Endothelial cell of umbilical vein (primary cell): ENCODE results near the gene KRT79. TPM values are rescaled to one million over a fixed set of nuclear protein-coding genes. Genes with fewer than 3 reads are reported as not detected.

Experiments used
- BruUV-seq: library from RNA; stranded (reverse); fragments of 400-500 nt; replicated peaks from 2 replicates; lab custom pipeline; 2021; lab: Mats Ljungman, UMichigan
- CTCF ChIA-PET: fragments of 300-600, 350-600 bp; sonication (Branson Sonifier 250); formaldehyde crosslinking; loops from one replicate; lab custom pipeline; 2021; ENCODE audit warnings: antibody characterized with exemption, inconsistent platforms; lab: Charles Lee
- POLR2A ChIA-PET: fragments of 300-600, 350-600 bp; sonication (Branson Sonifier 250); formaldehyde crosslinking; loops from one replicate; lab custom pipeline; 2021; ENCODE audit warnings: antibody characterized with exemption, inconsistent platforms; lab: Charles Lee
- DNase-seq: peaks from one replicate; pipeline ENCODE4 v3.0.0-alpha.2; 2011; ENCODE audit warnings: low read depth, low spot score
- FAIRE-seq: peaks from 2 replicates; lab custom pipeline; 2011; peaks lifted over from hg19 to GRCh38; lab: Jason Lieb, UNC
- H2AFZ ChIP-seq: 2 replicates; pipeline ENCODE4 v1.6.0; 2012; ENCODE audit warnings: low read depth, low read length, control low read depth, inconsistent platforms
- H3K27ac ChIP-seq: 2 replicates; pipeline ENCODE4 v1.5.1; 2011; ENCODE audit warnings: low read depth, mild to moderate bottlenecking, control low read depth, low read length, moderate library complexity; ENCODE audit not compliant: insufficient read depth
- H3K27me3 ChIP-seq, 2 experiments: 2 replicates each; pipeline versions ENCODE4 v1.6.0 to v1.6.1; 2011; ENCODE audit warnings: low read length in 2 of 2, mixed read lengths in 1 of 2; ENCODE audit not compliant: control insufficient read depth in 2 of 2, insufficient read depth in 2 of 2
- H3K36me3 ChIP-seq, 2 experiments: 2 replicates in 1 of 2; 3 replicates in 1 of 2; pipeline ENCODE4 v1.5.1; 2011; ENCODE audit warnings: low read length in 2 of 2, mild to moderate bottlenecking in 1 of 2, moderate library complexity in 1 of 2; ENCODE audit not compliant: control insufficient read depth in 2 of 2, insufficient read depth in 2 of 2; ENCODE audit errors: extremely low read depth in 1 of 2
- H3K4me1 ChIP-seq: 3 replicates; pipeline ENCODE4 v1.5.1; 2011; ENCODE audit warnings: mild to moderate bottlenecking, low read length; ENCODE audit not compliant: control insufficient read depth, insufficient read depth; ENCODE audit errors: extremely low read depth
- H3K4me2 ChIP-seq: 2 replicates; pipeline ENCODE4 v1.6.1; 2011; ENCODE audit warnings: low read length, control low read depth, mixed read lengths; ENCODE audit not compliant: insufficient read depth
- H3K4me3 ChIP-seq, 3 experiments: fragments of 200-600 bp in 1 of 3; sonication (generic), shearing (Covaris generic) in 1 of 3; replicated peaks in 1 of 3; 2 replicates each; pipeline ENCODE4 v1.5.1; 2011 to 2016; ENCODE audit warnings: control low read depth in 3 of 3, low read length in 3 of 3, mild to moderate bottlenecking in 2 of 3, inconsistent platforms in 1 of 3, low read depth in 1 of 3, moderate library complexity in 1 of 3; ENCODE audit not compliant: insufficient read depth in 1 of 3
- H3K79me2 ChIP-seq: 2 replicates; pipeline ENCODE4 v1.6.0; 2012; ENCODE audit warnings: low read length, inconsistent platforms; ENCODE audit not compliant: control insufficient read depth, insufficient read depth
- H3K9ac ChIP-seq: replicated peaks from 2 replicates; pipeline ENCODE3; 2011; ENCODE audit warnings: low read length, control low read depth; ENCODE audit not compliant: insufficient read depth; ENCODE audit errors: extremely low read depth
- H3K9me1 ChIP-seq: replicated peaks from 3 replicates; pipeline ENCODE4 v1.6.0; 2011; ENCODE audit warnings: mild to moderate bottlenecking, low read length; ENCODE audit not compliant: control insufficient read depth, insufficient read depth; ENCODE audit errors: extremely low read depth
- H3K9me3 ChIP-seq: replicated peaks from 2 replicates; pipeline ENCODE4 v1.5.1; 2012; ENCODE audit warnings: low read length, inconsistent platforms; ENCODE audit not compliant: control insufficient read depth, insufficient read depth
- H4K20me1 ChIP-seq: replicated peaks from 2 replicates; pipeline ENCODE3; 2011; ENCODE audit warnings: mild to moderate bottlenecking, low read length; ENCODE audit not compliant: control insufficient read depth, insufficient read depth; ENCODE audit errors: extremely low read depth
- EZH2 ChIP-seq: IDR thresholded peaks from 2 replicates; pipeline ENCODE4 v1.6.1; 2012; ENCODE audit warnings: borderline replicate concordance, low read depth, mild to moderate bottlenecking, moderate library complexity, low read length, inconsistent platforms; ENCODE audit not compliant: severe bottlenecking
- FOS ChIP-seq: IDR thresholded peaks from 2 replicates; pipeline ENCODE4 v1.6.1; 2011; ENCODE audit warnings: mild to moderate bottlenecking, low read length, moderate library complexity, borderline replicate concordance; ENCODE audit not compliant: insufficient read depth
- GATA2 ChIP-seq: IDR thresholded peaks from 2 replicates; pipeline ENCODE4 v1.7.0; 2011; ENCODE audit warnings: low read depth, mild to moderate bottlenecking, moderate library complexity, mixed read lengths, low read length; ENCODE audit not compliant: insufficient read length, insufficient read depth
- JUN ChIP-seq: IDR thresholded peaks from 2 replicates; pipeline ENCODE4 v1.6.1; 2011; ENCODE audit warnings: borderline replicate concordance, low read depth; ENCODE audit not compliant: insufficient read length, insufficient read depth
- MYC ChIP-seq: IDR thresholded peaks from one replicate; pipeline ENCODE4 v1.6.1; 2011; ENCODE audit warnings: mild to moderate bottlenecking, low read depth, low read length
- POLR2A ChIP-seq: IDR thresholded peaks from 2 replicates; pipeline ENCODE4 v1.6.1; 2012; ENCODE audit warnings: low read depth, mild to moderate bottlenecking, control low read depth, low read length
- POLR2AphosphoS5 ChIP-seq: IDR thresholded peaks from 2 replicates; pipeline ENCODE4 v1.6.1; 2012; ENCODE audit warnings: low read depth, mild to moderate bottlenecking, control low read depth, low read length, moderate library complexity; ENCODE audit not compliant: insufficient read depth
- dilution Hi-C: fragments of 300-500 bp; cut with MboI; formaldehyde crosslinking; loops from one replicate; pipeline ENCODE4 v1.15.0; 2019; ENCODE audit warnings: low sequenced_read_pairs; ENCODE audit not compliant: extremely low pct_ligation_motif_present
- intact Hi-C: fragments of 100-400 bp; cut with micrococcal nuclease; formaldehyde crosslinking; loops from one replicate; pipeline ENCODE4 v1.10.0; 2022
- polyA plus RNA-seq, 4 experiments: library from polyadenylated mRNA; depleted of rRNA in 3 of 4; stranded (reverse) in 3 of 4; unstranded in 1 of 4; fragments of >200 nt; gene quantifications; 2 replicates each; pipeline versions ENCODE4 v1.2.1 to v1.2.3, GENCODE V29; 2011 to 2012; ENCODE audit warnings: missing spikeins in 1 of 4
- total RNA-seq: library from RNA; stranded (reverse); gene quantifications from 2 replicates; pipeline ENCODE4 v1.2.3, GENCODE V29; 2021
- TF ChIP-seq, protein P1 (sequence below): IDR thresholded peaks from 2 replicates; pipeline ENCODE4 v1.6.1; 2011; ENCODE audit not compliant: insufficient read depth, insufficient read length
- TF ChIP-seq, protein P2 (sequence below), 2 donors: IDR thresholded peaks; 1 replicate in 1 of 2; 2 replicates in 1 of 2; pipeline ENCODE4 v1.5.1; 2011; ENCODE audit warnings: low read length in 2 of 2, mild to moderate bottlenecking in 2 of 2, moderate library complexity in 2 of 2, control low read depth in 1 of 2, inconsistent platforms in 1 of 2, low read depth in 1 of 2; ENCODE audit not compliant: insufficient read depth in 1 of 2; ENCODE audit errors: extremely low read depth in 1 of 2

KRT79 gene
- total and polyA plus RNA-seq, 2 donors (not counting 3 experiments of a cell fraction or from before 2014, with no cell fraction given): not detected

DNA sequence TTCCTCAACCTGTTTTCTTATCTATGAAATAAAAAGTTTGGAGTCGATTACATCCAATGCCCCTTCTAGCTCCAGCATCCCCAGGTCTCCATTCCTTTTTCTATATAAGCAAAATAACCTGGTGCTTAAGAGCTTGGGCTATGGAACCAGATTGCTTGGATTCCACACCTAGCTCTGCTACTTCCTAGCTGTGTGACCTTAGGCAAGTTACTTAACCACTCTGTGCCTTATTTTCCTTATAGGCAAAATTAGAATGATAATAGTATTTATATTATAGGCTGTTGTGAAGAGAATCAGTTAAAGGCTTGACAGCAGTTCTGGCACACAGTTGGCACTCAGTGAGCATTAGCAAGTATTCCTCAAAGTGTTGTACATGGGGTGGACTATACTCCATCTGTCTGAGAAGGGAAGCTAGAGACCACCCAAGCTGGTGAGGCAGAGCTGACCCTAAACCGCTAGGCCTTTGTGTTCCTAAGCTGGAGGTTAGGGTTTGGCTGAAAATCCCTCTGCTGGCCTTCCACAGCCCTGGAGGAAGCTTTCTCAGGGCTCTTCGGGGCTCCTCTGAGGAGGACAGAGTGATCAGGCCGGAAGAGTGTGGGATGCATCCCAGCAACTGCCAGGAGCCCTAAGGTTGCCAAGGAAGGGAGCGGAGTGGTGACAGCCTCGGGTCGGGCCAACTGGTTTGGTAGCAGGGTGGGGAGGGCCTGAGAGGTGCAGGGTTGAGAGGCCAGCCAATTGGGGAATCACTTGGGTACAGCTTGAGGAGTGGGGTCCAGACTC is 14.2 kb downstream of the KRT79 start:
- Histone ChIP-seq H3K9ac (no peak overlapping the region), H4K20me1 (no peaks in the 10 kb centered on the region), H2AFZ (no peak overlapping the region), H3K79me2 (no peaks in the 10 kb centered on the region), H3K27ac (no peak overlapping the region), H3K4me1 (no peaks in the 10 kb centered on the region), H3K4me3 (no peak overlapping the region), H3K9me3 (no peaks in the 10 kb centered on the region), H3K4me2 (no peak overlapping the region), H3K36me3 (no peaks in the 10 kb centered on the region), H3K27me3 (peaks cover 0 to 1% of the 10 kb centered on the region in 2 experiments), H3K9me1 (no peaks in the 10 kb centered on the region)
- ChIA-PET POLR2A (no interaction called here), CTCF (interaction anchor here (1.3 to 1.9 kb wide), 2 partner anchors 46 to 51 kb away, joined by 3 to 5 read pairs; no protein-coding TSS in a partner anchor)
- FAIRE-seq: no peak
- dilution Hi-C loops: no loop called here
- no peak for TF ChIP-seq POLR2A
- TF ChIP-seq POLR2AphosphoS5: no peak
- TF ChIP-seq, protein P1, sequence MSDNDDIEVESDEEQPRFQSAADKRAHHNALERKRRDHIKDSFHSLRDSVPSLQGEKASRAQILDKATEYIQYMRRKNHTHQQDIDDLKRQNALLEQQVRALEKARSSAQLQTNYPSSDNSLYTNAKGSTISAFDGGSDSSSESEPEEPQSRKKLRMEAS: no peak
- TF ChIP-seq GATA2: no peak
- TF ChIP-seq, protein P2, sequence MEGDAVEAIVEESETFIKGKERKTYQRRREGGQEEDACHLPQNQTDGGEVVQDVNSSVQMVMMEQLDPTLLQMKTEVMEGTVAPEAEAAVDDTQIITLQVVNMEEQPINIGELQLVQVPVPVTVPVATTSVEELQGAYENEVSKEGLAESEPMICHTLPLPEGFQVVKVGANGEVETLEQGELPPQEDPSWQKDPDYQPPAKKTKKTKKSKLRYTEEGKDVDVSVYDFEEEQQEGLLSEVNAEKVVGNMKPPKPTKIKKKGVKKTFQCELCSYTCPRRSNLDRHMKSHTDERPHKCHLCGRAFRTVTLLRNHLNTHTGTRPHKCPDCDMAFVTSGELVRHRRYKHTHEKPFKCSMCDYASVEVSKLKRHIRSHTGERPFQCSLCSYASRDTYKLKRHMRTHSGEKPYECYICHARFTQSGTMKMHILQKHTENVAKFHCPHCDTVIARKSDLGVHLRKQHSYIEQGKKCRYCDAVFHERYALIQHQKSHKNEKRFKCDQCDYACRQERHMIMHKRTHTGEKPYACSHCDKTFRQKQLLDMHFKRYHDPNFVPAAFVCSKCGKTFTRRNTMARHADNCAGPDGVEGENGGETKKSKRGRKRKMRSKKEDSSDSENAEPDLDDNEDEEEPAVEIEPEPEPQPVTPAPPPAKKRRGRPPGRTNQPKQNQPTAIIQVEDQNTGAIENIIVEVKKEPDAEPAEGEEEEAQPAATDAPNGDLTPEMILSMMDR (IDR thresholded peaks at IDR 0.05; ENCODE audit: extremely low read depth in 1 of 2, insufficient read depth in 1 of 2, low read depth in 1 of 2, low read length in 2 of 2): no peak
- no peak for TF ChIP-seq JUN
- TF ChIP-seq MYC: no peak
- no peak for TF ChIP-seq EZH2
- TF ChIP-seq FOS: no peak
- no TSS peak for BruUV-seq
- intact Hi-C loops: loop anchor here (5.0 kb wide), 1 partner anchor 528 kb away; the partner anchor contains the start of gene KRT81
- no peak for DNase-seq
